SU-DHL-6 (cell line): ENCODE measurements around the gene DNMT3A.
"Not testable (repeated sequence)": the region's sequence is repeated elsewhere in the genome, so short reads cannot be mapped to it uniquely, and the experiment has no call there.

Experiments used
- CTCF ChIP-seq: fragments of 200-600 bp; sonication (generic); IDR thresholded peaks from one replicate; pipeline ENCODE4 v1.5.1; 2017; ENCODE audit warnings: antibody characterized with exemption, mild to moderate bottlenecking, low read length, moderate library complexity; ENCODE audit not compliant: insufficient read depth, poor library complexity, severe bottlenecking
- EZH2phosphoT487 ChIP-seq: fragments of 200-600 bp; sonication (generic), shearing (Covaris generic); conservative IDR thresholded peaks from 2 replicates; pipeline ENCODE4 v1.6.1; 2018; ENCODE audit warnings: mild to moderate bottlenecking, antibody characterized with exemption, low read length, moderate library complexity, mixed read lengths

GRCh38 chr2:25210923-25211322, 130.8 kb downstream of the DNMT3A start:
- TF ChIP-seq CTCF, EZH2phosphoT487: not testable (repeated sequence)
